GM12874 (cell line): ENCODE data around the gene PXMP2.

Experiments used
- CTCF ChIP-seq: IDR thresholded peaks from 2 replicates; pipeline ENCODE4 v1.5.1; 2011; ENCODE audit warnings: low read depth, mild to moderate bottlenecking, control low read depth, low read length, moderate library complexity; ENCODE audit not compliant: insufficient read depth

Gene PXMP2

GRCh38 chr12:132662901-132663755 lies 24.3 kb upstream of the PXMP2 start:
- TF ChIP-seq CTCF, result no peak

GRCh38 chr12:132664206-132665148 lies 22.9 kb upstream of the PXMP2 start:
- no peak for TF ChIP-seq CTCF

GRCh38 chr12:132665149-132665491 lies 22.3 kb upstream of the PXMP2 start:
- no peak for TF ChIP-seq CTCF

DNA sequence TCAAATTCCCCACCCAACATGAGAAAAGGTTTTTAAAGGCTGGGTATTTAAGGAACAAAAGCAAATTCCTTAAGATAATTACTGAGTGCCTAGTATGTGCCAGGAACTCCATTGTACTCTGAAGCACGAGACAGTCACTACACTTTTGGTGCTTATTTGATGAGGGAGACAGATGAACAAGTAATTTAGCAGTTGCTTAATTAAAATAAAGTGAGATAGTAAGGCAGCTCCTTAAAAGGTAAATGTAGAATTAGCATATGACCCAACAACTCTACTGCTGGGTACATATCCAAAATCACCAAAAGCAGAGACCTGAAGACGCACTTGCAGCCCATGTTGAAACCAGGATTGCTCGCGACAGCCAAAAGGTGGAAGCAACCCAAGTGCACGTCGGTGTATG lies 21.6 kb upstream of the PXMP2 start:
- TF ChIP-seq CTCF, result no peak

GRCh38 chr12:132668191-132669088 lies 18.9 kb upstream of the PXMP2 start:
- no peak for TF ChIP-seq CTCF

DNA sequence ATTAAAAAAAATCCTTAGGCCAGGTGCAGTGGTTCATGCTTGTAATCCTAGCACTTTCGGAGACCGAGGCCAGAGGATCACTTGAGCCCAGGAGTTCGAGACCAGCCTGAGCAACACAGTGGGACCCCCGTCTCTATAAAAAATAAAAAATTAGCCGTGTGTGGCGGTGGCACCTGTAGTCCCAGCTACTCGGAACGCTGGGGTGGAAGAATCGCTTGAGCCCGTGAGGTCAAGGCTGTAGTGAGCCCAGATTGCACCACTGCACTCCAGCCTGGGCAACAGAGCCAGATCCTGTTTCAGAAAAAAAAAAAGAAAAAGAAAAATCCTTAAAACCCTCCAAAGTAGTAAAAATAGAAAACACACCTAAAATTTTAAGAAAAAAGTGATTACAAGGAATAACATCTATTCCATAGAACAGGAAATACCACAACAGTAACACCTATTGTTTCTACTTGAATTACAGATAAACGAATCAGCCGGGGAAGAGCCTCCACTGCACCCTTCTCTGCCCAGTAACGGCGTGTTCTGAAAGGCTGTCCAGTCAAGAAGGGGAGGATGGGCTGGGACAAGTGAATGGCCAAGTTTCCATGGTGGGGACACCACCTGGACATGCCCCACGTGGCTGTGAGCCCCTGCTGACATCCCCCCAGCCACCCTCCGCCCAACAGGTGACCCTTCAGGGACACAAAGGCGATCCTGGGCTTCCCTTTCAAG lies 18.1 kb upstream of the PXMP2 start:
- no peak for TF ChIP-seq CTCF
